ENCODE results near the gene C3.

- TF ChIP-seq EZH2 (IDR thresholded peaks at IDR 0.05; ENCODE audit: borderline replicate concordance, low read depth, low read length, severe bottlenecking) (no peak), CTCF (IDR thresholded peaks at IDR 0.05; ENCODE audit: borderline replicate concordance, extremely low read depth, low read length, poor library complexity, severe bottlenecking) (no peak)
These were observed 949 bp downstream of the C3 start for GRCh38 chr19:6719540-6719861.

All from DND-41 (cell line).